OCI-LY7 (cell line): Measurements from ENCODE around the gene CMIP. TPM values are rescaled to one million over a fixed set of nuclear protein-coding genes. Genes with fewer than 3 reads are reported as not detected.
"Not testable (repeated sequence)": the region's sequence is repeated elsewhere in the genome, so short reads cannot be mapped to it uniquely, and the experiment has no call there.

Source experiments
- BruUV-seq: library from RNA; stranded (reverse); fragments of 400-500 nt; replicated peaks from 2 replicates; lab custom pipeline; 2021; lab: Mats Ljungman, UMichigan
- CTCF ChIA-PET: fragments of 300-600 bp; sonication (Branson Sonifier 250); formaldehyde crosslinking; loops from one replicate; lab custom pipeline; 2022; ENCODE audit warnings: antibody characterized with exemption; ENCODE audit not compliant: unreplicated experiment; lab: Charles Lee
- POLR2A ChIA-PET: fragments of 300-600 bp; sonication (Branson Sonifier 250); formaldehyde crosslinking; loops from one replicate; lab custom pipeline; 2022; ENCODE audit warnings: antibody characterized with exemption; lab: Charles Lee
- DNase-seq: peaks from one replicate; pipeline ENCODE4 v3.0.0-alpha.2; 2015; ENCODE audit warnings: low spot score
- H2AFZ ChIP-seq: fragments of 200-600 bp; sonication (generic), shearing (Covaris generic); 2 replicates; pipeline ENCODE4 v1.6.1; 2014; ENCODE audit warnings: mild to moderate bottlenecking, antibody characterized with exemption, low read length, moderate library complexity
- H3K27ac ChIP-seq: fragments of 200-600 bp; sonication (generic); 2 replicates; pipeline ENCODE4 v1.5.1; 2014; ENCODE audit warnings: mixed run types, low read depth, mild to moderate bottlenecking, moderate library complexity, low read length, inconsistent platforms; ENCODE audit not compliant: poor library complexity, severe bottlenecking
- H3K36me3 ChIP-seq: fragments of 200-600 bp; sonication (generic); 2 replicates; pipeline ENCODE4 v1.6.1; 2014; ENCODE audit warnings: mild to moderate bottlenecking, antibody characterized with exemption, low read length, moderate library complexity, mixed read lengths; ENCODE audit not compliant: insufficient read depth
- H3K4me1 ChIP-seq: fragments of 200-600 bp; sonication (generic); 2 replicates; pipeline ENCODE4 v1.5.1; 2014; ENCODE audit warnings: mild to moderate bottlenecking, low read length; ENCODE audit not compliant: insufficient read depth, poor library complexity, severe bottlenecking
- H3K4me2 ChIP-seq: fragments of 200-600 bp; sonication (generic); 2 replicates; pipeline ENCODE4 v1.6.1; 2014; ENCODE audit warnings: mild to moderate bottlenecking, low read length
- H3K4me3 ChIP-seq: fragments of 200-600 bp; sonication (generic); 2 replicates; pipeline ENCODE4 v1.5.1; 2014; ENCODE audit warnings: mild to moderate bottlenecking, low read depth, low read length; ENCODE audit not compliant: poor library complexity, severe bottlenecking
- H3K79me2 ChIP-seq: fragments of 200-600 bp; sonication (generic); 2 replicates; pipeline ENCODE4 v1.6.1; 2016; ENCODE audit warnings: low read depth, mild to moderate bottlenecking, low read length, moderate library complexity, mixed read lengths; ENCODE audit not compliant: insufficient read depth
- H3K9me2 ChIP-seq: fragments of 200-600 bp; sonication (generic); 2 replicates; pipeline ENCODE4 v1.6.1; 2016; ENCODE audit warnings: mild to moderate bottlenecking, low read length, mixed read lengths; ENCODE audit not compliant: insufficient read depth
- H3K9me3 ChIP-seq: fragments of 200-600 bp; sonication (generic); 2 replicates; pipeline ENCODE4 v1.6.1; 2014; ENCODE audit warnings: mild to moderate bottlenecking, mixed run types, low read length, mixed read lengths
- H4K20me1 ChIP-seq: fragments of 200-600 bp; sonication (generic); 2 replicates; pipeline ENCODE4 v1.6.1; 2014; ENCODE audit warnings: mild to moderate bottlenecking, antibody characterized with exemption, low read length, moderate library complexity, mixed read lengths; ENCODE audit not compliant: insufficient read depth
- CTCF ChIP-seq: fragments of 200-600 bp; sonication (generic); conservative IDR thresholded peaks from 2 replicates; pipeline ENCODE4 v1.5.1; 2014; ENCODE audit warnings: mild to moderate bottlenecking, antibody characterized with exemption, low read length, moderate library complexity, mixed read lengths
- EZH2phosphoT487 ChIP-seq: fragments of 200-600 bp; sonication (generic); IDR thresholded peaks from 2 replicates; pipeline ENCODE4 v1.6.1; 2018; ENCODE audit warnings: low read depth, borderline replicate concordance, mild to moderate bottlenecking, mixed run types, antibody characterized with exemption, low read length, moderate library complexity, mixed read lengths
- intact Hi-C: fragments of 100-400 bp; cut with micrococcal nuclease; formaldehyde crosslinking; loops from one replicate; pipeline ENCODE4 v1.10.0; 2022; ENCODE audit not compliant: unreplicated experiment
- total RNA-seq, 2 experiments: library from RNA; depleted of rRNA in 1 of 2; stranded (reverse); fragments of >200 nt in 1 of 2; shearing (Covaris generic) in 1 of 2; gene quantifications; 2 replicates each; pipeline ENCODE4 v1.2.3, GENCODE V29; 2014 to 2022

CMIP gene
- total RNA-seq, 2 experiments from 2014 or later: 15.4 to 70.3 TPM

- Histone ChIP-seq H3K36me3 (no peaks in the 10 kb centered on the region), H3K4me1 (peaks cover 28% of the 10 kb centered on the region), H4K20me1 (no peaks in the 10 kb centered on the region), H3K9me2 (no peaks in the 10 kb centered on the region), H3K9me3 (no peaks in the 10 kb centered on the region), H2AFZ (peak overlapping the region; percentile 39; the same call in 1 of the 2 replicates), H3K27ac (no peak overlapping the region), H3K4me2 (peak overlapping the region; percentile 43; the same call in 1 of the 2 replicates), H3K4me3 (no peak overlapping the region), H3K79me2 (no peaks in the 10 kb centered on the region)
- intact Hi-C loops: no loop called here
- ChIA-PET CTCF (no interaction called here), POLR2A (no interaction called here)
- TF ChIP-seq EZH2phosphoT487: no peak
- no peak for TF ChIP-seq CTCF
- no TSS peak for BruUV-seq
- DNase-seq: no peak
Measured at GRCh38 chr16:81421536-81421935, 23.1 kb upstream of the CMIP start.

- H3K4me3 ChIP-seq, H3K36me3 ChIP-seq, H3K9me2 ChIP-seq, CTCF ChIA-PET, DNase-seq, intact Hi-C loops, POLR2A ChIA-PET, H3K9me3 ChIP-seq, H4K20me1 ChIP-seq, H3K27ac ChIP-seq, H3K79me2 ChIP-seq, H2AFZ ChIP-seq, H3K4me2 ChIP-seq, BruUV-seq: not testable (repeated sequence)
- H3K4me1 ChIP-seq: peaks cover 35% of the 10 kb centered on the region
Measured at GRCh38 chr16:81422153-81422552, 22.5 kb upstream of the CMIP start.

- peak; percentile 63 for DNase-seq
- Histone ChIP-seq H3K9me3 (no peaks in the 10 kb centered on the region), H3K9me2 (no peaks in the 10 kb centered on the region), H3K36me3 (no peaks in the 10 kb centered on the region), H2AFZ (peak overlapping the region; percentile 40; the same call in 1 of the 2 replicates), H4K20me1 (no peaks in the 10 kb centered on the region), H3K4me3 (no peak overlapping the region), H3K79me2 (no peaks in the 10 kb centered on the region), H3K4me1 (peaks cover 51% of the 10 kb centered on the region), H3K4me2 (peak overlapping the region; percentile 42), H3K27ac (no peak overlapping the region)
- TF ChIP-seq CTCF: no peak
- no peak for TF ChIP-seq EZH2phosphoT487
- CTCF ChIA-PET: no interaction called here
- no TSS peak for BruUV-seq
- POLR2A ChIA-PET: interaction anchor here (0.6 to 1.0 kb wide), 6 partner anchors 9 to 326 kb away, joined by 3 to 5 read pairs (median 4); no protein-coding TSS in a partner anchor
- intact Hi-C loops: no loop called here
Measured at GRCh38 chr16:81424771-81425170, 19.8 kb upstream of the CMIP start.
